MM.1S (cell line): ENCODE data around the gene LKAAEAR1.

Source experiments
- EZH2phosphoT487 ChIP-seq: fragments of 300-600 bp; sonication (generic); IDR thresholded peaks from 2 replicates; pipeline ENCODE4 v1.6.1; 2018; ENCODE audit warnings: antibody characterized with exemption, low read length
- TF ChIP-seq, protein P1 (sequence below): fragments of 300-600 bp; sonication (generic); IDR thresholded peaks from 2 replicates; pipeline ENCODE4 v1.5.1; 2016; ENCODE audit warnings: antibody characterized with exemption, low read length, mixed read lengths

DNA sequence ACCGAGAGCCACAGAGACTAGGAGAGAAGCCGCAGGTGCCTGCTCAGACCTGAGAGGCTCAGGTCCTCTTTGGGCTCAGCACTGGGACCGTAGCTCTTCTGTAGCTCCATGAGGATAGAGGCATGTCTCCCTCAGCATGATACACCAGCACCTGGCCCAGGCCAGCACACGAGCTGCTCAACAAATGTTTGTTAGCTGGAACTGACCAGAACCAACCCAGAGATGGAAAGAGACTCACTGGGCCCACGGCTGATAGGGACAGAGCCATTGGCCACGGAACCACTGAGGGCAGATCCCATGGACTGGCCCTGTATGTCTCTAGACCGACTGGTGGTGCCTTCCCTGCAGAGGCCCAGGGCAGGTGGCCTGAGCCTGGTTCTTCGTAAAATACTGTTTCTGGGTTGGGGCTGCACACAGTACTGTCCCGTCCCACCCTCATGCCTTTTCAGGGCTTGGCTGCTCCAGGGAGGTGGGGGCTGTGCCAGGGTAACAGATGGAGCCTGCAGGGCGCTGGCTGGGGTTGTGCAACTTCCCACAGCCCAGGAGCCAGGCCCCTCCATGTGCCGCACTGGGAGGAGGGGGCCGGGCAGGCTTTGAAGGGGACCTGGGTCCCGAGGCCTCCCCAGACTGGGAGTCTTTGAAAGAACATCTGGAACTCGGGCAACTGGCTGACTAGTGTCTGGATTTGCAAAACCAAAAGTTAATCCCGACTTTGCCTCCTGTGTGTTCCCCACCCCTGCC lies 43.0 kb downstream of the LKAAEAR1 start:
- TF ChIP-seq, protein P1, sequence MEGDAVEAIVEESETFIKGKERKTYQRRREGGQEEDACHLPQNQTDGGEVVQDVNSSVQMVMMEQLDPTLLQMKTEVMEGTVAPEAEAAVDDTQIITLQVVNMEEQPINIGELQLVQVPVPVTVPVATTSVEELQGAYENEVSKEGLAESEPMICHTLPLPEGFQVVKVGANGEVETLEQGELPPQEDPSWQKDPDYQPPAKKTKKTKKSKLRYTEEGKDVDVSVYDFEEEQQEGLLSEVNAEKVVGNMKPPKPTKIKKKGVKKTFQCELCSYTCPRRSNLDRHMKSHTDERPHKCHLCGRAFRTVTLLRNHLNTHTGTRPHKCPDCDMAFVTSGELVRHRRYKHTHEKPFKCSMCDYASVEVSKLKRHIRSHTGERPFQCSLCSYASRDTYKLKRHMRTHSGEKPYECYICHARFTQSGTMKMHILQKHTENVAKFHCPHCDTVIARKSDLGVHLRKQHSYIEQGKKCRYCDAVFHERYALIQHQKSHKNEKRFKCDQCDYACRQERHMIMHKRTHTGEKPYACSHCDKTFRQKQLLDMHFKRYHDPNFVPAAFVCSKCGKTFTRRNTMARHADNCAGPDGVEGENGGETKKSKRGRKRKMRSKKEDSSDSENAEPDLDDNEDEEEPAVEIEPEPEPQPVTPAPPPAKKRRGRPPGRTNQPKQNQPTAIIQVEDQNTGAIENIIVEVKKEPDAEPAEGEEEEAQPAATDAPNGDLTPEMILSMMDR = no peak
- no peak for TF ChIP-seq EZH2phosphoT487
